ENCODE results near the gene F7.
"Not testable (repeated sequence)": the region's sequence is repeated elsewhere in the genome, so short reads cannot be mapped to it uniquely, and the experiment has no call there.

The F7 gene

GRCh38 chr13:113105032-113105920 lies at the start of gene F7:
TSS of gene F7 (plus strand) at chr13:113105791. CDS start at chr13:113105842, 51 bp downstream.
- Histone ChIP-seq H3K27me3 (replicated peaks; ENCODE audit: control insufficient read depth, insufficient read depth, low read length) (no peaks in the 10 kb centered on the region), H3K36me3 (ENCODE audit: control insufficient read depth, insufficient read depth, low read length) (no peaks in the 10 kb centered on the region), H3K4me3 (replicated peaks; ENCODE audit: low read depth, low read length) (no peak within 1 kb of the TSS)
- DNase-seq (ENCODE audit: extremely low read depth, insufficient read length), result no peak
- TF ChIP-seq CTCF (IDR thresholded peaks at IDR 0.05; ENCODE audit: insufficient read depth, low read length, poor library complexity, severe bottlenecking), result no peak

GRCh38 chr13:113057084-113057483 lies 48.5 kb upstream of the F7 start:
- H3K27me3 ChIP-seq (replicated peaks; ENCODE audit: control insufficient read depth, insufficient read depth, low read length), result no peaks in the 10 kb centered on the region; the same call in none of the 2 replicates
- no peak for DNase-seq (ENCODE audit: extremely low read depth, insufficient read length)
- TF ChIP-seq CTCF (IDR thresholded peaks at IDR 0.05; ENCODE audit: insufficient read depth, low read length, poor library complexity, severe bottlenecking), result no peak
- no peak overlapping the region for H3K4me3 ChIP-seq (replicated peaks; ENCODE audit: low read depth, low read length)
- H3K36me3 ChIP-seq (ENCODE audit: control insufficient read depth, insufficient read depth, low read length), result no peaks in the 10 kb centered on the region

GRCh38 chr13:113057559-113057958 lies 48.0 kb upstream of the F7 start:
- H3K4me3 ChIP-seq (replicated peaks; ENCODE audit: low read depth, low read length); DNase-seq (ENCODE audit: extremely low read depth, insufficient read length); H3K27me3 ChIP-seq (replicated peaks; ENCODE audit: control insufficient read depth, insufficient read depth, low read length); H3K36me3 ChIP-seq (ENCODE audit: control insufficient read depth, insufficient read depth, low read length): not testable (repeated sequence)

GRCh38 chr13:113058129-113058987 lies 47.2 kb upstream of the F7 start:
- Histone ChIP-seq H3K4me3 (replicated peaks; ENCODE audit: low read depth, low read length) (no peak overlapping the region), H3K27me3 (replicated peaks; ENCODE audit: control insufficient read depth, insufficient read depth, low read length) (no peaks in the 10 kb centered on the region), H3K36me3 (ENCODE audit: control insufficient read depth, insufficient read depth, low read length) (no peaks in the 10 kb centered on the region)
- no peak for DNase-seq (ENCODE audit: extremely low read depth, insufficient read length)
- no peak for TF ChIP-seq CTCF (IDR thresholded peaks at IDR 0.05; ENCODE audit: insufficient read depth, low read length, poor library complexity, severe bottlenecking)

GRCh38 chr13:113058988-113059850 lies 46.4 kb upstream of the F7 start:
- no peak for TF ChIP-seq CTCF (IDR thresholded peaks at IDR 0.05; ENCODE audit: insufficient read depth, low read length, poor library complexity, severe bottlenecking)
- H3K36me3 ChIP-seq (ENCODE audit: control insufficient read depth, insufficient read depth, low read length), result no peaks in the 10 kb centered on the region
- no peak for DNase-seq (ENCODE audit: extremely low read depth, insufficient read length)
- H3K4me3 ChIP-seq (replicated peaks; ENCODE audit: low read depth, low read length), result no peak overlapping the region
- no peaks in the 10 kb centered on the region for H3K27me3 ChIP-seq (replicated peaks; ENCODE audit: control insufficient read depth, insufficient read depth, low read length)
